ENCODE measurements around the gene WNT9A.
"Not testable (repeated sequence)": the region's sequence is repeated elsewhere in the genome, so short reads cannot be mapped to it uniquely, and the experiment has no call there.

WNT9A gene
- 2.2 to 2.5 reads per million in 2 donors for total RNA-seq

- no peak for DNase-seq
Measured at GRCh38 chr1:227947676-227948492, at the start of gene WNT9A. TSS of gene WNT9A (minus strand) at chr1:227947932. CDS start at chr1:227947887, 45 bp downstream.

GRCh38 chr1:227996187-227996950 lies 48.6 kb upstream of the WNT9A start:
- no peak for DNase-seq

- DNase-seq = no peak
Measured at GRCh38 chr1:227994632-227995300, 47.0 kb upstream of the WNT9A start.

GRCh38 chr1:227987181-227987580 lies 39.4 kb upstream of the WNT9A start:
- DNase-seq = no peak

GRCh38 chr1:227975583-227976283 lies 28.0 kb upstream of the WNT9A start:
- not testable (repeated sequence) for DNase-seq

- not testable (repeated sequence) for DNase-seq
Measured at GRCh38 chr1:227973724-227974288, 26.1 kb upstream of the WNT9A start.

- not testable (repeated sequence) for DNase-seq
Measured at GRCh38 chr1:227972843-227973374, 25.2 kb upstream of the WNT9A start.

GRCh38 chr1:227972283-227972679 lies 24.5 kb upstream of the WNT9A start:
- not testable (repeated sequence) for DNase-seq

- DNase-seq = not testable (repeated sequence)
Measured at GRCh38 chr1:227971643-227972282, 24.0 kb upstream of the WNT9A start.

- DNase-seq = not testable (repeated sequence)
Measured at GRCh38 chr1:227971216-227971615, 23.5 kb upstream of the WNT9A start.

GRCh38 chr1:227970076-227970995 lies 22.6 kb upstream of the WNT9A start:
- DNase-seq = not testable (repeated sequence)

- not testable (repeated sequence) for DNase-seq
Measured at GRCh38 chr1:227967815-227968214, 20.1 kb upstream of the WNT9A start.

- DNase-seq = not testable (repeated sequence)
Measured at GRCh38 chr1:227966733-227967132, 19.0 kb upstream of the WNT9A start.

- no peak for DNase-seq
Measured at GRCh38 chr1:227961651-227962466, 14.1 kb upstream of the WNT9A start.

- DNase-seq = no peak
Measured at GRCh38 chr1:227959325-227959860, 11.7 kb upstream of the WNT9A start.

GRCh38 chr1:227958617-227959324 lies 11.0 kb upstream of the WNT9A start:
- no peak for DNase-seq

GRCh38 chr1:227955808-227956207 lies 8.1 kb upstream of the WNT9A start:
- no peak for DNase-seq

- no peak for DNase-seq
Measured at GRCh38 chr1:227954163-227954850, 6.6 kb upstream of the WNT9A start.
